Smooth muscle cell (in vitro differentiated cells): ENCODE measurements around the gene ANKRD40. TPM values are rescaled to one million over a fixed set of nuclear protein-coding genes. Genes with fewer than 3 reads are reported as not detected.

Source experiments
- DNase-seq: peaks from one replicate; lab custom pipeline; 2025; ENCODE audit not compliant: unreplicated experiment; lab: John Stamatoyannopoulos, UW
- H2AFZ ChIP-seq: fragments of 200-600 bp; sonication (generic); 2 replicates; pipeline ENCODE4 v1.6.0; 2016; ENCODE audit warnings: antibody characterized with exemption, low read depth, mild to moderate bottlenecking
- H3F3A ChIP-seq: fragments of 200-600 bp; sonication (generic); 2 replicates; pipeline ENCODE4 v1.6.0; 2017; ENCODE audit warnings: antibody characterized with exemption, low read depth
- H3K27ac ChIP-seq: fragments of 200-600 bp; sonication (generic); 2 replicates; pipeline ENCODE4 v1.5.1; 2016; ENCODE audit warnings: low read depth, mild to moderate bottlenecking
- H3K27me3 ChIP-seq: fragments of 200-600 bp; sonication (generic); 2 replicates; pipeline ENCODE4 v1.6.1; 2016; ENCODE audit warnings: low read depth, mild to moderate bottlenecking
- H3K36me3 ChIP-seq: fragments of 200-600 bp; sonication (generic); 2 replicates; pipeline ENCODE4 v1.5.1; 2016; ENCODE audit warnings: low read depth
- H3K4me1 ChIP-seq: fragments of 200-600 bp; sonication (generic); 2 replicates; pipeline ENCODE4 v1.5.1; 2016; ENCODE audit warnings: low read depth
- H3K4me2 ChIP-seq: fragments of 200-600 bp; sonication (generic); 2 replicates; pipeline ENCODE4 v1.6.0; 2016; ENCODE audit warnings: mild to moderate bottlenecking
- H3K4me3 ChIP-seq: fragments of 200-600 bp; sonication (generic); 2 replicates; pipeline ENCODE4 v1.5.1; 2016; ENCODE audit warnings: mild to moderate bottlenecking
- H3K79me2 ChIP-seq: fragments of 200-600 bp; sonication (generic); 2 replicates; pipeline ENCODE4 v1.6.0; 2016; ENCODE audit warnings: low read depth, mild to moderate bottlenecking
- H3K9ac ChIP-seq: fragments of 200-600 bp; sonication (generic); 2 replicates; pipeline ENCODE4 v1.6.0; 2016; ENCODE audit warnings: low read depth
- H3K9me3 ChIP-seq: fragments of 200-600 bp; sonication (generic); replicated peaks from 2 replicates; pipeline ENCODE4 v1.5.1; 2016; ENCODE audit warnings: low read depth
- H4K20me1 ChIP-seq: fragments of 200-600 bp; sonication (generic); 2 replicates; pipeline ENCODE4 v1.6.0; 2016; ENCODE audit warnings: low read depth
- WGBS: methylation state at CpG from one replicate; pipeline ENCODE4 v1.1.7; 2016; ENCODE audit warnings: low lambda C conversion rate; 5-methylcytosine and 5-hydroxymethylcytosine counted together
- polyA plus RNA-seq: library from polyadenylated mRNA; unstranded; fragments of >200 nt; fragmentation: Nextera tagmentation; extraction: Ambion mirVana; gene quantifications from 2 replicates; pipeline ENCODE4 v1.2.1, GENCODE V29; 2016
- small RNA-seq: library from RNA; depleted of rRNA; stranded (forward); fragments of <200 nt; gene quantifications from one replicate; pipeline ENCODE3, GENCODE V24; 2014
- total RNA-seq: library from RNA; depleted of rRNA; stranded (reverse); fragments of >200 nt; gene quantifications from 2 replicates; pipeline ENCODE4 v1.2.3, GENCODE V29; 2014
- TF ChIP-seq, protein P1 (sequence below): fragments of 200-600 bp; sonication (generic); IDR thresholded peaks from 2 replicates; pipeline ENCODE4 v1.5.1; 2017; ENCODE audit warnings: borderline replicate concordance, mild to moderate bottlenecking, antibody characterized with exemption; ENCODE audit not compliant: insufficient read depth, poor library complexity, severe bottlenecking

ANKRD40 gene
- total and polyA plus RNA-seq, 2 experiments from 2014 or later = 10.1 to 17.6 TPM

GRCh38 chr17:50649042-50649908 lies 58.4 kb downstream of the ANKRD40 start:
- H3K4me2 ChIP-seq = no peak overlapping the region
- no peaks in the 10 kb centered on the region for H3K36me3 ChIP-seq
- 93% methylated on average over 7 of the region's 7 CpGs for WGBS
- no peak overlapping the region for H2AFZ ChIP-seq
- no peaks in the 10 kb centered on the region for H3K27me3 ChIP-seq
- TF ChIP-seq, protein P1, sequence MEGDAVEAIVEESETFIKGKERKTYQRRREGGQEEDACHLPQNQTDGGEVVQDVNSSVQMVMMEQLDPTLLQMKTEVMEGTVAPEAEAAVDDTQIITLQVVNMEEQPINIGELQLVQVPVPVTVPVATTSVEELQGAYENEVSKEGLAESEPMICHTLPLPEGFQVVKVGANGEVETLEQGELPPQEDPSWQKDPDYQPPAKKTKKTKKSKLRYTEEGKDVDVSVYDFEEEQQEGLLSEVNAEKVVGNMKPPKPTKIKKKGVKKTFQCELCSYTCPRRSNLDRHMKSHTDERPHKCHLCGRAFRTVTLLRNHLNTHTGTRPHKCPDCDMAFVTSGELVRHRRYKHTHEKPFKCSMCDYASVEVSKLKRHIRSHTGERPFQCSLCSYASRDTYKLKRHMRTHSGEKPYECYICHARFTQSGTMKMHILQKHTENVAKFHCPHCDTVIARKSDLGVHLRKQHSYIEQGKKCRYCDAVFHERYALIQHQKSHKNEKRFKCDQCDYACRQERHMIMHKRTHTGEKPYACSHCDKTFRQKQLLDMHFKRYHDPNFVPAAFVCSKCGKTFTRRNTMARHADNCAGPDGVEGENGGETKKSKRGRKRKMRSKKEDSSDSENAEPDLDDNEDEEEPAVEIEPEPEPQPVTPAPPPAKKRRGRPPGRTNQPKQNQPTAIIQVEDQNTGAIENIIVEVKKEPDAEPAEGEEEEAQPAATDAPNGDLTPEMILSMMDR = no peak
- no peaks in the 10 kb centered on the region for H3K79me2 ChIP-seq
- DNase-seq = no peak
- no peaks in the 10 kb centered on the region for H3K4me1 ChIP-seq
- H3K27ac ChIP-seq = no peak overlapping the region
- H3K4me3 ChIP-seq = no peak overlapping the region
- no peaks in the 10 kb centered on the region for H3K9me3 ChIP-seq
- H3K9ac ChIP-seq = no peak overlapping the region
- no peaks in the 10 kb centered on the region for H3F3A ChIP-seq
- no peaks in the 10 kb centered on the region for H4K20me1 ChIP-seq

DNA sequence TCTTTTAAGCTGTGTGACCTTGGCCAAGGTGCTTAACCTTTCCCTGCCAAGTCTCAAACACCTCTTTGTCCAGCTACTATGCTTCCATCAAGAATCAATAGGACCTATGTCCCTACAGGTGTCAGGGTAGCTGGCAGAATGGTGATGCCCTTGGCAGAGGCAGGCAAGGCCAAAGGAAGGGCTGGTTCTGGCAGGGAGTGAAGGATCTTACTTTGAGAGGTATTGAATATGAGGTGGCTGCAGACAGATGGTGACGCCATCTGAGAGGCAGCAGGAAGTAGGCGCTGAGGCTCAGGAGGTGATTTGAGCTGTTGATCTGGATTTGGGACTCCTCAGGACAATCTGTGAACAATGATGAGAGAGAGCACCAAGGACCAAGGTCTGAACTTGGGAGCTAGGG lies 60.5 kb downstream of the ANKRD40 start:
- Histone ChIP-seq H3K27me3 (no peaks in the 10 kb centered on the region), H3K4me2 (no peak overlapping the region), H4K20me1 (no peaks in the 10 kb centered on the region), H3K4me3 (no peak overlapping the region), H2AFZ (no peak overlapping the region), H3K9me3 (no peaks in the 10 kb centered on the region), H3F3A (no peaks in the 10 kb centered on the region), H3K27ac (no peak overlapping the region), H3K79me2 (no peaks in the 10 kb centered on the region), H3K9ac (no peak overlapping the region), H3K36me3 (no peaks in the 10 kb centered on the region), H3K4me1 (no peaks in the 10 kb centered on the region)
- WGBS = 90% methylated on average over 2 of the region's 2 CpGs
- DNase-seq = no peak
- TF ChIP-seq, protein P1 = no peak

GRCh38 chr17:50645748-50646682 lies 61.7 kb downstream of the ANKRD40 start:
- no peaks in the 10 kb centered on the region for H3K79me2 ChIP-seq
- no peak overlapping the region for H3K27ac ChIP-seq

More at GRCh38 chr17:50645748-50646682, 61.7 kb downstream of the ANKRD40 start:
- Histone ChIP-seq H3F3A (no peaks in the 10 kb centered on the region), H3K4me2 (no peak overlapping the region), H2AFZ (no peak overlapping the region), H3K4me3 (no peak overlapping the region), H3K4me1 (peaks cover 7% of the 10 kb centered on the region), H4K20me1 (no peaks in the 10 kb centered on the region), H3K9me3 (no peaks in the 10 kb centered on the region), H3K27me3 (no peaks in the 10 kb centered on the region), H3K9ac (no peak overlapping the region), H3K36me3 (no peaks in the 10 kb centered on the region)
- WGBS = 90% methylated on average over 3 of the region's 3 CpGs
- DNase-seq = no peak
- TF ChIP-seq, protein P1 = no peak

Small RNA genes lying within 50 kb of the gene (small RNA-seq; reads per million reads assigned to genes)
- gene RF00019 = not detected

Other genes starting within 250 kb of the ANKRD40 start
- gene CHAD, start 239.0 kb downstream of the ANKRD40 start, total RNA-seq = not detected in 2 replicates
- gene CHAD, start 239.0 kb downstream of the ANKRD40 start, polyA plus RNA-seq = 0.43 and 1.1 TPM in 2 replicates
- 11.4 and 20.1 TPM in 2 replicates for gene RSAD1, start 229.1 kb downstream of the ANKRD40 start, total RNA-seq
- 21.1 and 25.3 TPM in 2 replicates for gene RSAD1, start 229.1 kb downstream of the ANKRD40 start, polyA plus RNA-seq
- gene MYCBPAP, start 199.5 kb downstream of the ANKRD40 start, total RNA-seq = 0.18 and 0.90 TPM in 2 replicates
- gene MYCBPAP, start 199.5 kb downstream of the ANKRD40 start, polyA plus RNA-seq = 0.97 and 1.4 TPM in 2 replicates
- gene EPN3, start 175.2 kb downstream of the ANKRD40 start, total RNA-seq = 3.9 and 6.3 TPM in 2 replicates
- gene EPN3, start 175.2 kb downstream of the ANKRD40 start, polyA plus RNA-seq = 5.1 and 7.6 TPM in 2 replicates
- gene SPATA20, start 160.7 kb downstream of the ANKRD40 start, total RNA-seq = 62.7 and 107 TPM in 2 replicates
- gene SPATA20, start 160.7 kb downstream of the ANKRD40 start, polyA plus RNA-seq = 61.0 and 64.2 TPM in 2 replicates
- 1.6 and 2.0 TPM in 2 replicates for gene CACNA1G, start 147.2 kb downstream of the ANKRD40 start, total RNA-seq
- gene CACNA1G, start 147.2 kb downstream of the ANKRD40 start, polyA plus RNA-seq = 1.5 and 1.7 TPM in 2 replicates
- gene ABCC3, start 73.0 kb downstream of the ANKRD40 start, total RNA-seq = 1.3 and 4.3 TPM in 2 replicates
- 1.3 and 6.3 TPM in 2 replicates for gene ABCC3, start 73.0 kb downstream of the ANKRD40 start, polyA plus RNA-seq
- 59.6 and 77.8 TPM in 2 replicates for gene LUC7L3, start 11.7 kb upstream of the ANKRD40 start, total RNA-seq
- gene LUC7L3, start 11.7 kb upstream of the ANKRD40 start, polyA plus RNA-seq = 75.9 and 110 TPM in 2 replicates
- not detected in 2 replicates for gene ANKRD40CL, start 59.6 kb upstream of the ANKRD40 start, total RNA-seq
- gene ANKRD40CL, start 59.6 kb upstream of the ANKRD40 start, polyA plus RNA-seq = not detected in 2 replicates
- not detected in 2 replicates for gene WFIKKN2, start 127.7 kb upstream of the ANKRD40 start, total RNA-seq
- gene WFIKKN2, start 127.7 kb upstream of the ANKRD40 start, polyA plus RNA-seq = not detected in 2 replicates
- 39.8 and 46.8 TPM in 2 replicates for gene TOB1, start 158.4 kb upstream of the ANKRD40 start, total RNA-seq
- gene TOB1, start 158.4 kb upstream of the ANKRD40 start, polyA plus RNA-seq = 29.1 and 29.3 TPM in 2 replicates